MCF 10A (cell line): ENCODE measurements around the gene LAT. TPM values are rescaled to one million over a fixed set of nuclear protein-coding genes. Genes with fewer than 3 reads are reported as not detected.

Experiments used
- BruUV-seq: library from RNA; stranded (reverse); fragments of 400-500 nt; replicated peaks from 2 replicates; lab custom pipeline; 2021; lab: Mats Ljungman, UMichigan
- CTCF ChIA-PET: fragments of 300-600 bp; sonication (Branson Sonifier 250); formaldehyde crosslinking; extraction: SDS; loops from one replicate; lab custom pipeline; 2021; ENCODE audit warnings: antibody characterized with exemption, inconsistent platforms; lab: Yijun Ruan, JAX
- POLR2A ChIA-PET: fragments of 300-600, 350-650 bp; sonication (Branson Sonifier 250); formaldehyde crosslinking; extraction: SDS; loops from one replicate; lab custom pipeline; 2020; ENCODE audit warnings: antibody characterized with exemption, inconsistent platforms; lab: Yijun Ruan, JAX
- DNase-seq: peaks from one replicate; pipeline ENCODE4 v3.0.0-alpha.2; 2018; ENCODE audit not compliant: unreplicated experiment
- H3K27ac Mint-ChIP-seq: one replicate; pipeline ENCODE4 v1.8.0; 2022; ENCODE audit warnings: mild to moderate bottlenecking, low read depth, mixed read lengths; ENCODE audit not compliant: unreplicated experiment
- H3K27me3 Mint-ChIP-seq: one replicate; pipeline ENCODE4 v1.8.0; 2022; ENCODE audit warnings: mixed read lengths; ENCODE audit not compliant: insufficient read depth, unreplicated experiment
- H3K36me3 Mint-ChIP-seq: one replicate; pipeline ENCODE4 v1.8.0; 2022; ENCODE audit warnings: mild to moderate bottlenecking, moderate library complexity, mixed read lengths; ENCODE audit not compliant: insufficient read depth, unreplicated experiment
- H3K4me1 Mint-ChIP-seq: one replicate; pipeline ENCODE4 v1.8.0; 2022; ENCODE audit warnings: mixed read lengths; ENCODE audit not compliant: insufficient read depth, unreplicated experiment
- H3K4me3 Mint-ChIP-seq: one replicate; pipeline ENCODE4 v1.8.0; 2022; ENCODE audit warnings: mild to moderate bottlenecking, moderate library complexity, mixed read lengths; ENCODE audit not compliant: unreplicated experiment
- H3K9me3 Mint-ChIP-seq: one replicate; pipeline ENCODE4 v1.8.0; 2022; ENCODE audit warnings: mixed read lengths; ENCODE audit not compliant: unreplicated experiment
- CTCF ChIP-seq: fragments of 200-600 bp; IDR thresholded peaks from one replicate; pipeline ENCODE4 v1.8.0; 2022; ENCODE audit warnings: antibody characterized with exemption, mild to moderate bottlenecking; ENCODE audit not compliant: unreplicated experiment
- intact Hi-C: fragments of 100-400 bp; cut with micrococcal nuclease; formaldehyde crosslinking; loops from 2 replicates; pipeline ENCODE4 v1.14.1; 2022
- total RNA-seq: library from RNA; stranded (reverse); gene quantifications from 2 replicates; pipeline ENCODE4 v1.2.3, GENCODE V29; 2022

The LAT gene
- total RNA-seq, 1 experiment from 2014 or later = 4.4 TPM

GRCh38 chr16:29025218-29025617 is 40.4 kb downstream of the LAT start:
- Mint-ChIP-seq H3K27ac (no peak overlapping the region), H3K4me3 (no peak overlapping the region), H3K36me3 (peaks cover 4% of the 10 kb centered on the region), H3K4me1 (no peaks in the 10 kb centered on the region), H3K27me3 (no peaks in the 10 kb centered on the region), H3K9me3 (no peaks in the 10 kb centered on the region)
- CTCF ChIA-PET = interaction anchor here (0.6 to 0.8 kb wide), 3 partner anchors 80 to 747 kb away, joined by 3 read pairs; no protein-coding TSS in a partner anchor
- intact Hi-C loops = no loop called here
- POLR2A ChIA-PET = no interaction called here
- no peak for TF ChIP-seq CTCF
- no TSS peak for BruUV-seq
- no peak for DNase-seq

GRCh38 chr16:29025735-29026134 is 40.9 kb downstream of the LAT start:
- ChIA-PET POLR2A (no interaction called here), CTCF (interaction anchor here (0.6 to 0.8 kb wide), 2 partner anchors 80 to 748 kb away, joined by 3 read pairs; no protein-coding TSS in a partner anchor)
- Mint-ChIP-seq H3K4me3 (no peak overlapping the region), H3K4me1 (no peaks in the 10 kb centered on the region), H3K27ac (no peak overlapping the region), H3K9me3 (no peaks in the 10 kb centered on the region), H3K27me3 (no peaks in the 10 kb centered on the region), H3K36me3 (no peaks in the 10 kb centered on the region)
- no TSS peak for BruUV-seq
- intact Hi-C loops = no loop called here
- DNase-seq = no peak
- TF ChIP-seq CTCF = no peak

GRCh38 chr16:29028457-29029167 is 43.8 kb downstream of the LAT start:
- no TSS peak for BruUV-seq
- Mint-ChIP-seq H3K27me3 (no peaks in the 10 kb centered on the region), H3K4me3 (no peak overlapping the region), H3K36me3 (no peaks in the 10 kb centered on the region), H3K4me1 (no peaks in the 10 kb centered on the region), H3K9me3 (no peaks in the 10 kb centered on the region), H3K27ac (no peak overlapping the region)
- no peak for DNase-seq
- no peak for TF ChIP-seq CTCF
- intact Hi-C loops = no loop called here
- ChIA-PET POLR2A (no interaction called here), CTCF (interaction anchor here (0.6 kb wide), 1 partner anchor 719 kb away, joined by 4 read pairs; no protein-coding TSS in a partner anchor)

- Mint-ChIP-seq H3K9me3 (no peaks in the 10 kb centered on the region), H3K36me3 (no peaks in the 10 kb centered on the region), H3K4me3 (no peak overlapping the region), H3K27ac (no peak overlapping the region), H3K4me1 (no peaks in the 10 kb centered on the region), H3K27me3 (no peaks in the 10 kb centered on the region)
- peak; percentile 91 for DNase-seq
- intact Hi-C loops = no loop called here
- no TSS peak for BruUV-seq
- ChIA-PET CTCF (interaction anchor here (0.6 kb wide), 1 partner anchor 720 kb away, joined by 4 read pairs; no protein-coding TSS in a partner anchor), POLR2A (no interaction called here)
- no peak for TF ChIP-seq CTCF
These were observed 44.5 kb downstream of the LAT start for GRCh38 chr16:29029168-29029994.
